Hepatocyte (in vitro differentiated cells): ENCODE results near the gene CSNK1G3. TPM values are rescaled to one million over a fixed set of nuclear protein-coding genes. Genes with fewer than 3 reads are reported as not detected.

Experiments
- DNase-seq: peaks from one replicate; pipeline ENCODE4 v3.0.0-alpha.2; 2016; ENCODE audit warnings: low spot score
- H2AFZ ChIP-seq: fragments of 200-600 bp; sonication (generic); 2 replicates; pipeline ENCODE4 v1.6.0; 2016; ENCODE audit warnings: antibody characterized with exemption, mild to moderate bottlenecking
- H3K27ac ChIP-seq: fragments of 200-600 bp; sonication (generic); 2 replicates; pipeline ENCODE4 v1.5.1; 2016; ENCODE audit warnings: mild to moderate bottlenecking
- H3K27me3 ChIP-seq: fragments of 200-600 bp; sonication (generic); 2 replicates; pipeline ENCODE4 v1.6.1; 2016
- H3K36me3 ChIP-seq: fragments of 200-600 bp; sonication (generic); replicated peaks from 2 replicates; pipeline ENCODE4 v1.5.1; 2016; ENCODE audit warnings: low read depth; ENCODE audit not compliant: insufficient read depth
- H3K4me1 ChIP-seq: fragments of 200-600 bp; sonication (generic); 2 replicates; pipeline ENCODE4 v1.5.1; 2016; ENCODE audit warnings: mild to moderate bottlenecking, moderate library complexity; ENCODE audit not compliant: insufficient read depth
- H3K4me2 ChIP-seq: fragments of 200-600 bp; sonication (generic); 2 replicates; pipeline ENCODE4 v1.6.0; 2016
- H3K4me3 ChIP-seq: fragments of 200-600 bp; sonication (generic); 2 replicates; pipeline ENCODE4 v1.5.1; 2016; ENCODE audit warnings: mild to moderate bottlenecking
- H3K79me2 ChIP-seq: fragments of 200-600 bp; sonication (generic); 2 replicates; pipeline ENCODE4 v1.6.0; 2017; ENCODE audit warnings: mild to moderate bottlenecking
- H3K9me2 ChIP-seq: fragments of 200-600 bp; sonication (generic); replicated peaks from 2 replicates; pipeline ENCODE4 v1.6.0; 2017; ENCODE audit warnings: mild to moderate bottlenecking; ENCODE audit not compliant: insufficient read depth
- H3K9me3 ChIP-seq: fragments of 200-600 bp; sonication (generic); 2 replicates; pipeline ENCODE4 v1.5.1; 2016; ENCODE audit warnings: low read depth, mild to moderate bottlenecking
- H4K20me1 ChIP-seq: fragments of 200-600 bp; sonication (generic); 2 replicates; pipeline ENCODE4 v1.6.0; 2016; ENCODE audit warnings: mild to moderate bottlenecking; ENCODE audit not compliant: insufficient read depth, poor library complexity, severe bottlenecking
- CTCF ChIP-seq: fragments of 200-600 bp; sonication (generic); IDR thresholded peaks from 2 replicates; pipeline ENCODE4 v1.5.1; 2016; ENCODE audit warnings: antibody characterized with exemption, mild to moderate bottlenecking; ENCODE audit not compliant: poor library complexity
- EZH2 ChIP-seq: fragments of 200-600 bp; sonication (generic); IDR thresholded peaks from 2 replicates; pipeline ENCODE4 v1.6.1; 2016; ENCODE audit warnings: antibody characterized with exemption, mild to moderate bottlenecking, borderline replicate concordance
- EZH2phosphoT487 ChIP-seq: fragments of 200-600 bp; sonication (generic); IDR thresholded peaks from one replicate; pipeline ENCODE4 v1.6.1; 2018; ENCODE audit warnings: antibody characterized with exemption, mild to moderate bottlenecking, low read depth, moderate library complexity; ENCODE audit not compliant: unreplicated experiment, severe bottlenecking
- WGBS: methylation state at CpG from one replicate; pipeline ENCODE4 v1.1.6; 2016; ENCODE audit warnings: low lambda C conversion rate; ENCODE audit errors: missing lambda C conversion rate; 5-methylcytosine and 5-hydroxymethylcytosine counted together
- polyA plus RNA-seq: library from polyadenylated mRNA; unstranded; fragments of >200 nt; fragmentation: Nextera tagmentation; extraction: Ambion mirVana; gene quantifications from 2 replicates; pipeline ENCODE4 v1.2.1, GENCODE V29; 2016
- total RNA-seq: library from RNA; depleted of rRNA; stranded (reverse); fragments of >200 nt; gene quantifications from 2 replicates; pipeline ENCODE4 v1.2.3, GENCODE V29; 2014

The CSNK1G3 gene
- total and polyA plus RNA-seq, 2 experiments from 2014 or later: 20.8 to 59.3 TPM

DNA sequence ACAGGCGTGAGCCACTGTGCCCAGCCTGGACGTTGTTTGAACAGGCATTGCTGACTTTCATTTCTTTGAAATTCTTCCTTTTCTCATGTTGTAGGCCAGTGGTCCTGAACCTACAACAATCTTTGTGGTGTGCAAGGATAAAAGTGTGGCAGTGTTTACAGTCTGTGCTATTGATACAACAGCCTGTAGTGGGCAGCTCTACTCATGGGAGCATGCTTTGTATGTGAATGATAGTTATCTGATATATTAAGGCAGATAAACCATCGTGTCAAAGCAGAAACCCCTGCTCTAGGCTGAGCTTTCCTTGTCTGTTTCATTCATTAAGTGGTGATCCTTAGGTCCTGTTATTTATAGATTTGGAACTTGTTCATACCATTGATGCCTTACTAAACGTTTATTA lies 42.6 kb downstream of the CSNK1G3 start:
- WGBS: 72% methylated on average over 4 of the region's 4 CpGs

GRCh38 chr5:123557907-123558306 lies 45.9 kb downstream of the CSNK1G3 start:
- H2AFZ ChIP-seq: no peak overlapping the region
- TF ChIP-seq EZH2phosphoT487 (no peak), CTCF (no peak), EZH2 (no peak)
- no peak overlapping the region for H3K4me2 ChIP-seq
- H3K9me3 ChIP-seq: no peaks in the 10 kb centered on the region
- no peak overlapping the region for H3K4me3 ChIP-seq
- H3K79me2 ChIP-seq: peaks cover 5% of the 10 kb centered on the region
- H3K36me3 ChIP-seq: no peaks in the 10 kb centered on the region
- peaks cover 2% of the 10 kb centered on the region for H4K20me1 ChIP-seq
- no peak overlapping the region for H3K27ac ChIP-seq
- H3K27me3 ChIP-seq: no peaks in the 10 kb centered on the region
- H3K9me2 ChIP-seq: no peaks in the 10 kb centered on the region
- no peaks in the 10 kb centered on the region for H3K4me1 ChIP-seq
- no peak for DNase-seq
- 100% methylated on average over 3 of the region's 3 CpGs for WGBS

More for the DNA sequence above, 42.6 kb downstream of the CSNK1G3 start:
- Histone ChIP-seq H3K79me2 (peaks cover 12% of the 10 kb centered on the region), H3K4me2 (no peak overlapping the region), H3K36me3 (no peaks in the 10 kb centered on the region), H3K4me1 (no peaks in the 10 kb centered on the region), H4K20me1 (peaks cover 2% of the 10 kb centered on the region), H2AFZ (no peak overlapping the region), H3K9me3 (no peaks in the 10 kb centered on the region), H3K27ac (no peak overlapping the region), H3K4me3 (no peak overlapping the region), H3K27me3 (no peaks in the 10 kb centered on the region), H3K9me2 (no peaks in the 10 kb centered on the region)
- no peak for DNase-seq
- TF ChIP-seq EZH2 (no peak), CTCF (no peak), EZH2phosphoT487 (no peak)

GRCh38 chr5:123558762-123559433 lies 46.9 kb downstream of the CSNK1G3 start:
- whole genome bisulfite sequencing: 93% methylated on average over 5 of the region's 5 CpGs

More at GRCh38 chr5:123558762-123559433, 46.9 kb downstream of the CSNK1G3 start:
- TF ChIP-seq EZH2phosphoT487 (no peak), EZH2 (no peak), CTCF (no peak)
- no peaks in the 10 kb centered on the region for H3K27me3 ChIP-seq
- H3K9me2 ChIP-seq: no peaks in the 10 kb centered on the region
- no peak overlapping the region for H3K27ac ChIP-seq
- H3K4me1 ChIP-seq: no peaks in the 10 kb centered on the region
- H4K20me1 ChIP-seq: peaks cover 2% of the 10 kb centered on the region
- H3K4me2 ChIP-seq: no peak overlapping the region
- H3K9me3 ChIP-seq: no peaks in the 10 kb centered on the region
- no peak overlapping the region for H2AFZ ChIP-seq
- no peaks in the 10 kb centered on the region for H3K36me3 ChIP-seq
- no peak for DNase-seq
- H3K4me3 ChIP-seq: no peak overlapping the region
- peaks cover 5% of the 10 kb centered on the region for H3K79me2 ChIP-seq
